NCI-H748 treated with DMSO at 0.1 percent for 48 hours (cell line): Measurements from ENCODE around the gene CREBBP.

Experiments used
- DNase-seq: peaks from one replicate; lab custom pipeline; 2025; lab: John Stamatoyannopoulos, UW

CREBBP gene

DNA sequence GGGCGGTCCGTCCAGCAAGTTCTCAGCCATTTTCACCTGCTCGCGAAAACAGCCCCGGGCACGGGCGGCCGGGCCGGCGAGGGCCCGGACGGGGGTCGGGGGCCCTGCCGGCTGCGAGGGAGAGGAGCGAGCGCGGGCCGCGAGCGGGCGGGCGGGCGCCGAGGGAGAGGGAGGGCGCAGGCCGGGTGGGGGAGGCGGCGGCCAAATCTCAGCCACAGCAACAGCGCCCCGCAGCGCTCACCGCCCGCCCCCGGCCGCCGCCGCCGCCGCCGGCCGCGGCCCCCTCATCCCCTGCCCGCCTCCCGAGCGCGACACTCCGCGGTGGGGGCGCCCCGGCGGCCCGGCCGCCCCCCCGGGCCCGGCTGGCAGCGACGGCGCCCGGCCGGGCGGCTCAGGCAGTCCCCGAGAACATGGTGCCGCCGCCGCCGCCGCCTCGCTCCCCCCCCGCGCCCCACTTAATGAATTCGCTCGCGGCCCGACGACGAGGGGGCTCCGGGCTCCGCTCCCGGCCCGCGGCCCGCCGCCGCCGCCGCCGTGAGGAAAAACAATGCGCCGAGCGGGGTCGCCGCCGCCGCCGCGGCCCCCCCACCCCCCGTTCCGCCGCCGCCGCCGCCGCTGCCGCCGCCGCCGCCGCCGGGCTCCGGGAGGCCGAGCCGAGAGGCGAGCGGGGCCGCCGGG, 487 bp downstream of the CREBBP start:
- no peak for DNase-seq

DNA sequence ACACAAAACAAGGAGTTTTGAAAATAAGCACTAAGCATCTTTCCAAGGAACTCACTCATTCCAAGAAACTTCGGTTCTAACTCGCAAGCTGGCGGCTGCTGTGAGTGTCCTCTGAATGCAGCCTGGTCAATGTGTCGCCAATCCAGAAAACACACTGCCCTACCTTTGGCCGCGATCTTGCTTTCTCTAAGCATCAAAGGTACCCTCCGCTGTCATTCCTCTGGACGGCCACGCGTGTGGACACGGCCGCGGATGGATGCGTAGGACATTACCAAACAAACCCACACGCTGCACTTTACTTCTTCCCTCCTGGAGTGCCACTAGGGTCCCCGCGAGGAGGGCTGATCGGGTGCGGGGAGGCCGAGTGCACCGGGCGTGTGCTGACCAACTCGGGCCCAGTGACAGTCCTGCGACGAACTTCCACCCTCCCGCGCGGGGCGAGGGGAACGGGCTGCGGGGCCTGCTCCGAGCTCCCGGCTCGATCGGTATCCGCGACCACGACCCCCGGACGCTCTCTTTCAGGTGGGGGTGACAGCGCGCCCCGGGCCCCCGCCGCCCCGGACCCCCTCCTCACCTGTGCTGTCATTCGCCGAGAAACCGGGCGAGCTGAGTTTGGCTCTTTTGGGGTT, 1.1 kb downstream of the CREBBP start:
- DNase-seq: no peak

- no peak for DNase-seq
Observed at GRCh38 chr16:3878610-3879009, 1.9 kb downstream of the CREBBP start.

DNA sequence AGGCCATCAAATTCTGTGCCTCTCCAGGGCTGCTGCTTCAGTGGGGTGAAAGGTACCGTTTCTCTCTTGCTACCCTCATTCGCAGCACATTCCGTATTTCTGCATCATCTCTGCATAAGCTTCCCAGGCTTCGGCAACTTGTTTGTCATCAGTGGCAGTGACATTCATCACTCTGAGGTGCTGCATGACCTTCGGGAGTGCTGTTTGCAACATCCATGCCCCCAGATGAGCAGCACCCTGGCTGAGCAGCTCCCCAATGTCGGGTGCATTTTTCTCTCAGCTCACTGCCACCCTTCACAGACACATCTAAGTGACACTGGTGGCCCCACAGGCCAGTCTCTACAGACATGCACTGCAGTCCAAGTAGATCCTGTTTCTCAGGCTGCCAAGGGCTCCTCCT, 3.8 kb downstream of the CREBBP start:
- no peak for DNase-seq

GRCh38 chr16:3876160-3876559, 4.4 kb downstream of the CREBBP start:
- no peak for DNase-seq

GRCh38 chr16:3874794-3875692, 5.5 kb downstream of the CREBBP start:
- no peak for DNase-seq

GRCh38 chr16:3874242-3874641, 6.3 kb downstream of the CREBBP start:
- no peak for DNase-seq

- DNase-seq: no peak
Observed at GRCh38 chr16:3873482-3874173, 6.9 kb downstream of the CREBBP start.

DNA sequence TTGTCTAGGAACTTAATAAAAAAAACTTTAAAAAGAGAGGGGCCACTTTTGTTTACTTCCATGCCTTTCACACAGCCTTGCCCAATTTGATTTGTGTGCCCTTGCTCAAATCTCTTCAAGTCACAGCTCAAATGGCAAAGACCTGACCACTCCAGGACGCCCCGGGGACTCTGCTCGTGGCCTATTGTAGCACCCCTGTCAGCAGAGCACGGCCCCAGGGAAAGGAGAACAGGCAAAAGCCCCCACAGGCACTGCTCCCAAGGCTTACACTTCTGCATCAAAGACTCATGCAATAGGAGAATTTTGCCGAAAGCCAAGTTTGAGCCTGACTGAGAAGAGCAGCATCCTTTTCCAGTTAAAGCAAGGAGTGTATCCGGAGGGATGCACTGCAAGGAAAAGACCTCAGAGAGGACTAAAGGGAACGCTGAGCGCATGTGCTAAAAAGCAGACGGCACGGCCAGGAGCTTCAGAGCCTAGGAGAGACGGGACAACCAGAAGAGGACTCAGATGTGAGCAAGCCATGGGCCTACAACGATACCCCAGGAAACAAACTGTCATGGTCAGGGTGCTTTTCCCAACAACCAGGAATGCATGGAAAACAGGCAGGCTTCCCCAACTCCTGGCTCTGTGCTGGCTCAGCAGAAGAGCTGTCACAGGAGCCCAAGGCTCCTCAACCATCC, 8.2 kb downstream of the CREBBP start:
- no peak for DNase-seq

DNA sequence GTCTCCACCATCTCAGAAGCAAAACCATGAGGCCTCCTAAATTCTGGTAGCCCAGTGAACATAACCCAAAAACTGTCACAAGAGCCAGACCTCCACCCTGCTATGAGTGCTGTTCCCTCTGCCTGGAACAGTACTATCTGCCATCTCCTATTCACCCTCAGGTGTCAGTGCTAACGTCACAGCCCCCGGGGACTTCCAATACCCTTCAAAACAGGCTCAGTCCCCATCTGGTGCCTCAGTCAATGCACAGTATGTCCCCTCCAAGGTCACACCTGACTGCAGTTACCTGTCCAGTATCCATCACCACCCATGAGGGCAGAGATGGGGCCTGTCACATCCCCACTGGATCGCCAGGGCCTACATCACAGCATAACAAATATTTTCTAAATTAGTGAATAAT, 11.5 kb downstream of the CREBBP start:
- no peak for DNase-seq

DNA sequence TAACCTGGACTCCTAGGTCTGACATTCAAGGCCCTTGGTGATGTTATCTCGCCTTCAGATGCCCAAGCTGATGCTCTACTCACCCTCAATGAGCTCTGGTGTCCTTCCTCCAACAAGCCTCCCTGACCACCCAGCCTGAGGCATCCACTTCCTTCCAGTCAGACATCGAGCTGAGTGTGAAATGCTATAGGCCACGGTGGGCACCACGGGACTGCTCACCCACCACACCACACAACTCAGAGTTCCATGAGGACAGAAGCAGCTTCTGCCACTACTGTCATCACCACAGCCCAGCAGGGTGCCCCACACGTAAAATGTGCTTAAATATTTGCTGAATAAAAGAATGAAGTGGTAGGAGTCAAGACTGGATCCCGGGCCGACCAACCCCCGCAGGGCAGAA, 12.0 kb downstream of the CREBBP start:
- no peak for DNase-seq

DNA sequence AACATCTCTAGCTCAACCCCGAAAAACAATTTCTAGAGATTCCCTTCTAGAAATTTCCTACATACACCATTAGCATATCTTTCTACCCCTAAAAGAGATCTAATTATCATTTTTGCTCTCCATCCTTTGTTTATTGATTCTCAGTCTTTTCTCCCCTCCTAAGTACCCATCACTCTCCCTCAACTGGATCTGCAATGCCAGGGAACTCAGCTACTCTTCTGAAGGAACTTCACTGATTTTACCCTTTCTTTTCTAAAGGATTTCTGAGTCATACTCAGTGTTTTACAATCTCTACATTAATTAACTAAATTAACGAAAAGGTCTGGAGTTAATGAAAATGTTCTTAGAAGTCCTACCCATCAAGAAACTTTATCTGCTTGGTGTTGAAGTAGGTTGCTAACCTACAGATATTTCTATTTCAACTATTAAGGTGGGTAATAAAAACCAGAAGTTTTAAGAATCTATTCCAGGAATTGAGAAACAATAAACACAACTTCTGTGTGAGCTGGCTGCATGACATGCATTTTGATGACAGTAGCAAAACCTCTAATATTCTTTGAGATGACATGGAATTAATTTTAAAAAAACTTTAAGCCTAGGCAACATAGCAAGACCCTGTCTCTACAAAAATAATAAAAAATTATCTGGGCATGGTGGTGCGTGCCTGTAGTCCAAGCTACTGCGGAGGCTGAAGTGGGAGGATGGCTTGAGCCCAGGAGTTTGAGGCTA, 13.6 kb downstream of the CREBBP start:
- no peak for DNase-seq

GRCh38 chr16:3865241-3865640, 15.3 kb downstream of the CREBBP start:
- DNase-seq: no peak

DNA sequence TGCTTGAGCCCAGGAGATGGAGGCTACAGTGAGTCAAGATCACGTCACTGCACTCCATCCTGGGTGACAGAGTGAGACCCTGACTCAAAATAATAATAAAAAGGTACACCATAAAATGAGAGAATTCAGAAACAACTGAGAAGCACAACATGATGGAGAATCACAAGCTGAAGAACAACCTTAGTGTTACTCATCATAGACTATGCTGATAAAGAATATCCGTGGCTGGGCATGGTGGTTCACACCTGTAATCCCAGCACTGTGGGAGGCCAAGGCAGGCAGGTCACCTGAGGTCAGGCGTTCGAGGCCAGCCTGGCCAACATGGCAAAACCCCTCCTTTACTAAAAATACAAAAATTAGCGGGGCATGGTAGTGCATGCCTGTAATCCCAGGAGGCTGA, 16.0 kb downstream of the CREBBP start:
- DNase-seq: no peak

- no peak for DNase-seq
Observed at GRCh38 chr16:3863587-3863986, 16.9 kb downstream of the CREBBP start.

GRCh38 chr16:3861808-3862451, 18.6 kb downstream of the CREBBP start:
- no peak for DNase-seq

DNA sequence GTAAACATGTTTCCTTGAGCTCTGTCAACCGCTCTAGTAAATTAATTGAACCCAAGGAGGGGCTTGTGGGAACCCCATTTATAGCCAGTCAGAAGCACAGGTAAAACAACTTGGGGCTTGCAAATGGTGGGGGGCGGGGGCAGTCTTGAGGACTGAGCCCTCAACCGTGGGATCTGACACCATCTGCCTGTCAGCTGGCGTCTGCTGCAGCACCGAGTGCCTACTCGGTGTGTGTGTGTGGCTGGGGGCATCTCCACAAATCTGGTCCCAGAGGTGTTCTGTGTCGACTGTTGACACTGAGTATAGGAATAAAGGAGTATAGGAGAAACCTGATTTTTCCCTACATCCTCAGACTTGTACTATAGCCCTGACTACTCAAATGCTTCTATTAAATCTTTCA, 20.6 kb downstream of the CREBBP start:
- no peak for DNase-seq

DNA sequence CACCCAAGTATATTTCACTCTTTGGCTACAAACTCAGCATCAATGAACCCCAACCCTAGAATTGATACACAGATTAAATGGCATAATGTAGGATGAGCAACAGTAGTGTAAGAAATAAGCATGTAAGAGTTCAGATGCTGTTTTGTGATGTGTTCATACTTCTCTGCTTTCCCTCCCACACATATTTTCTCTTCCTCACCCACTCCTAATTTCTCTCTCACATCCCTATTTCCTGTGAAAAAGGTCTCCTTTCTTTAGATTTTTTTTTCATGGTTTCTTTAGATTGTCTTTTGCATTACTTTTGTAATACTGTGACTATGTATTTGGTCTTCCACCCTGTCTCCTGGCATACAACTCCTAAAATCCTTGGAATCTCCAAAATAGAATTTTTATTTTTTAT, 21.7 kb downstream of the CREBBP start:
- no peak for DNase-seq

DNA sequence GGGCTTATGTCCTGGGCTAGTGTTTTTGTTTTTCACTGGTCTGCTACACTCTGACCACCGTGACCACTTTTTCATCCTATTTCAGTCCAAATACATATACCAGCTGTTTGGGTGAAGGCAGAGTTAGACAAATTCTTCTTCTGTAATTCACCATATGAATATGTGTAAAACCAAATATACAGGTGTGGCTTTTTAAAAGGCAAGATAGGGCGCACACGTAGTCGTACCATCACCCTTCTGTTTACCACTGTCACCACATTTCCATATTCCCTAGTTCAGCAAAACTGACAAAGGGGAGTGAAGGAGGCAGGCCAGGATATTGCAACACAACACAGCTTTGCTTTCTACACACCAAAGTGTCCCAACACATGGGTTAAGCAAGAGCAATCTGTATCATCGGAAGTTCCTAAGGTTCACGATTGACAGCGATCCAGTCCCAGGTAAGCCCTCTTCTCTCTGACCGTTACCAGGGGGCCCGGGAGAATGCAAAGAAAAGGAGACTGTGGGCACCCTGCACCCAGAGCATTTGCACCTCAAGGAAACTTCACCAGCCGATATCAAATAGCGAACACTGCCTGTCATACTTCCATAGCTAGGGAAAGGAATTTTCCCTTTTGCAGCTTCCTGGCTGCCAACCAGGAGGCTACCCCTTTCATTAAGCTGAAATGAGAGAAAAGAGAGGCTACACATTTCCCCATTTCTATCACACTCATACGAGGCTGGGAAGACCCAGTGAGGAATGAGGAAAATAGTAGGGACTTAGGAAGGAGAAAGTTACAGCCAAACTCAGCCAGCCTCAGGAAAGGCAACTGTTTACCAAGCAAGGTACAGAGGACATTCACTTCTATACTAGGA, 23.1 kb downstream of the CREBBP start:
- DNase-seq: no peak
